ENCODE results near the gene HEBP1. TPM values are rescaled to one million over a fixed set of nuclear protein-coding genes. Genes with fewer than 3 reads are reported as not detected.

HEBP1 gene
- total RNA-seq, 1 donor from 2014 or later: 57.1 TPM

- DNase-seq (ENCODE audit: extremely low read depth, low read depth, low spot score): no peak
These were observed 45.0 kb downstream of the HEBP1 start for GRCh38 chr12:12954878-12955625.

DNA sequence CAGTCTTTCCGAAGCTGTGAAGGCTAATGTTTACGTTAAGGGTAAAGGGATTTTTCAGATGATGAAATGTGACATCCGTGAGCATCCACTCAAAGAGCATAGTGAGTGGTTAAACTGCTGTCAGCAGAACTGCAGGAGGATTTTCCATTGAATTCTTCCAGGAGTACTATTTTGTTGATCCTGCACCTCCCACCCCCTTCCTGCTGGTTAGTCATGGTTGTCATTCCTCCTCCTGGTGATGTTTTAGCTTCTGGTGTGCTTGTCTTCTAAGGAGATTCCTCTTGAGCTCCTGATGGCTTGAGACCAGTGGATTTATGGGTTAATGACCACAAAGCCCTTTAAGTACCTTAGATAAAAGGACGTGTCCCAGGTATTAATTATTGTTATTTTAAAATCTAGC is 45.7 kb downstream of the HEBP1 start:
- no peak for DNase-seq (ENCODE audit: extremely low read depth, low read depth, low spot score)

- DNase-seq (ENCODE audit: extremely low read depth, low read depth, low spot score): no peak
These were observed 48.0 kb downstream of the HEBP1 start, which contains the start of gene GPRC5D for GRCh38 chr12:12952036-12952435. GPRC5D (minus strand) TSS chr12:12952170; CDS start chr12:12950384, 1,786 bp downstream.

GRCh38 chr12:12951504-12951903 is 48.6 kb downstream of the HEBP1 start:
- DNase-seq (ENCODE audit: extremely low read depth, low read depth, low spot score): no peak

GRCh38 chr12:12947902-12948301 is 52.2 kb downstream of the HEBP1 start:
- DNase-seq (ENCODE audit: extremely low read depth, low read depth, low spot score): no peak

GRCh38 chr12:12946686-12947355 is 53.2 kb downstream of the HEBP1 start:
- DNase-seq (ENCODE audit: extremely low read depth, low read depth, low spot score): no peak

- DNase-seq (ENCODE audit: extremely low read depth, low read depth, low spot score): no peak
These were observed 54.5 kb downstream of the HEBP1 start for GRCh38 chr12:12945591-12945990.

DNA sequence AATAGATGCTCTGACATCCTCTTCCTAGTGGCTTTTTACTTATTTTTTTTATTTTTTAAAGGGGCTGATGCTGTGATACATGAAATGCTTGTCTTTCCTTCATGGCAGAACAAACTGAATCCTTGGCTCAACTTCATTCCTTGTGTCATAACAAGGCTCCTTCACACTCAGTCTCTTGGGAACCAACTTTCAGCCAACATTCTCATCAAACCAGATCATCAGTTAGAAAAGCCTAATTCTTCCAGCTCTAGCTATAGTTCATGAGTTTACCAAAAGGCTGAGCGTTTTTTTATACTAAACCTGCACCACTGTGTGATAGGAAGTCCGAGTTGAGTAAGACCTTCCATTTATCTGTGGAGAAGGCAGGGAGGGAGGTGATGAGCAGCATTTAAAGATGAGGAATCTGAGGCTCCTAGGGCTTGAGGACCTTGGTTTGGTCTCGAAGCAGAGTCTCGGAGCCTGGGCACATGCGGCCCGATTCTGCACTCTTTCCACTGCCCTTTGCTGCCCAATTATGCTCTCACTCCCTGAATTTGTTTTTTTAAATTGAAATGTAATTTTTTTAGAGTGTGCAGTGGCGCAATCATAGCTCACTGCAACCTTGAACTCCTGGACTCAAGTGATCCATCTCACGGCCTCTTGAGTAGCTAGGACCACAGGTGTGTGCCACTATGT is 56.3 kb downstream of the HEBP1 start:
- no peak for DNase-seq (ENCODE audit: extremely low read depth, low read depth, low spot score)

GRCh38 chr12:12941450-12942350 is 58.4 kb downstream of the HEBP1 start:
- no peak for DNase-seq (ENCODE audit: extremely low read depth, low read depth, low spot score)

- no peak for DNase-seq (ENCODE audit: extremely low read depth, low read depth, low spot score)
These were observed 60.2 kb downstream of the HEBP1 start for GRCh38 chr12:12939888-12940287.

- no peak for DNase-seq (ENCODE audit: extremely low read depth, low read depth, low spot score)
These were observed 61.5 kb downstream of the HEBP1 start for GRCh38 chr12:12938541-12938940.

GRCh38 chr12:12936983-12937491 is 63.0 kb downstream of the HEBP1 start:
- no peak for DNase-seq (ENCODE audit: extremely low read depth, low read depth, low spot score)

DNA sequence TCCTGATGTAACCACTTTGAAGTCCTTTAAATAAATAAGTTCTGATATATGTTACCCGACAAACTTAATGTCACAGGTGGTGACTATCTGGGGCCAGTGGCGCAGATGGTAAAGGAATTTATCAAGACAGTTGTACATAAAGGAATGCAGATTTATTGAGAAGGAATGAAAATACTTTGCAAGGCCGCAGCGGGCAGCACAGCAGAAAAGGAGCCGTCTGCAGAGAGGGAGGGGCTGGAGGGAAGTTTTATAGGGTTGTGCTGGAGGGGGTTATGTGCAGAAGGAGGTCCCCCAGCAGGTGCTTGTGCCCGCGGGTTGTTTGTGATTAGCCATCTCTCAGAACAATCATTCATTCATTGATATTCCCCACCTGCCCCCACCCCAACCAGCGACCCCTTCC is 65.5 kb downstream of the HEBP1 start:
- no peak for DNase-seq (ENCODE audit: extremely low read depth, low read depth, low spot score)

GRCh38 chr12:12933742-12934141 is 66.3 kb downstream of the HEBP1 start:
- DNase-seq (ENCODE audit: extremely low read depth, low read depth, low spot score): no peak

DNA sequence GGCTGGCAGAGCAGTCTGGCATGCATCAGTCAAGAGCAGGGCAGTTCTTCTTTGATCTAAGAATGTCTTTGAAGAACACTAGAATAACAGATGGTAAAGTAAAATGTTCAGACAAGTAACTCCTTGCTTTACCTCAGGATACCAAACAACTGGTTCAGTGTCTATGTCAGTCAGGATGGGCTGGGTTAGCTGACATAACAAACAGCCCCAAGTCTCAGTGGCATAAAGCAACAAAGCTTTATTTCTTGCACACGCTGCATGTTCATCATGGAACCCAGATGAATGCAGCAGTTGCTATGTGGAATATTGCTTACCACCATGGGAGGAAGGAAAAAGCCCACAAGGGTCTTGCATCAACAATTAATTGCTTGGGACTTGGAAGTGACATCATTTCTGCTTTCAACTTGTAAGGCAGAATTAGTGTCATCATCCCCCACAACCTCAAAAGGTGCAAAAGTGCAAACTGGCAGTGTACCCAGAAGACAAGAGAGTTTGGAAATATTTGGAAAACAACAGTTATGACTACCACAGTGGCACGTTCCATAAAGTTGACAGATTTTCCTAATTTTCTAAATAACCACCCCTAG is 69.3 kb downstream of the HEBP1 start:
- DNase-seq (ENCODE audit: extremely low read depth, low read depth, low spot score): no peak

GRCh38 chr12:12929696-12930095 is 70.4 kb downstream of the HEBP1 start:
- DNase-seq (ENCODE audit: extremely low read depth, low read depth, low spot score): no peak

GRCh38 chr12:12927211-12928079 is 72.6 kb downstream of the HEBP1 start:
- DNase-seq (ENCODE audit: extremely low read depth, low read depth, low spot score): no peak

DNA sequence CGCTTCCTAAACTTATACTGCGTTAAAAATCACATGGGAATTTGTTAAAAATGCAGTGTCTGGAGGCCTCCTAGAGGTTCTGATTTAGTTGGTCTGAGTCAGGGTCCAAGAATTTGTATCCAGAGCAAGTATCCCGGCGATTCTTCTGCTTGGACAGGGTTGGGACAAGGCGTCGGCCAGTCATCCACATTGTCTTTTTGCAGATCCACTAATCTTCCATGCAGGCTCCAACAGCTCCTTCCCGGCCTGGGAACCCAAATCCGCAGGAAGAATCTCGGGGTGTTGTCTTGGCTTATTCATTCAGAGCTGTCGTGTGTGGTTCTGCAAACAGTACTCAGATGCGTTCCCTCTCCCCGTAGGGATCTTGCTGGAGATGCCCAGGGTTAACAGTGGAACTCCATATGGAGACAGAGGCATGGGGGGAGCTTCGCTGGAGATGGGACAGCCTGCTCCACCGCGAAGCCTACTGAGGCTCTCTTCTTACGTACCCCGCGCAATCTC is 73.4 kb downstream of the HEBP1 start:
- DNase-seq (ENCODE audit: extremely low read depth, low read depth, low spot score): no peak

DNA sequence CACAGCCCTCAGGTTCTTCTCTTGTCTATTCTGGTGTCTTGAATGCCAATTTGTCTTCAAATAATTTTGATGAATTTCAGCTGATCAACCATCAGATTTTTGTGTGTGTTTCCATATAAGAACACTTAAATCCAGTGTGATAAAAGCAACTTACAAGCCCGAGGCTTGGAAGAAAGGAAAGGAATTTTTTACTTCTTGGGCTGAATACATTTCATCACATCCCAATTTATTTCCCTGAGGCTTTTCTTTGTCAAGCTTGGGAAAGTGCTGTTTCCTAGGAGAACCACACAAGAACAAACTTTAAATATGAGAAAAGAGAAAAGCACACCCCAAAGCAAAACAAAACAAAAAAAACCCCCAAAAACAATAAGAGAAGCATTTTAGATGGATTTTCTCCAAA is 74.7 kb downstream of the HEBP1 start:
- DNase-seq (ENCODE audit: extremely low read depth, low read depth, low spot score): no peak

Data from glomerular endothelial cell (primary cell).